Large intestine (tissue), 3 donors: Measurements from ENCODE around the gene DCP1B. TPM values are rescaled to one million over a fixed set of nuclear protein-coding genes. Genes with fewer than 3 reads are reported as not detected.

ENCODE experiments used
- DNase-seq, 2 donors: peaks; one replicate each; pipeline versions ENCODE4 v3.0.0 to v3.0.0-alpha.2; 2013
- H3K27ac ChIP-seq: one replicate; pipeline ENCODE4 v1.5.1; 2013; ENCODE audit warnings: low read length
- H3K27me3 ChIP-seq: 2 replicates; pipeline ENCODE4 v1.6.1; 2013; ENCODE audit warnings: low read length; ENCODE audit not compliant: control insufficient read depth, insufficient read depth
- H3K36me3 ChIP-seq: 2 replicates; pipeline ENCODE4 v1.6.1; 2013; ENCODE audit warnings: low read length; ENCODE audit not compliant: control insufficient read depth, insufficient read depth
- H3K4me1 ChIP-seq: one replicate; pipeline ENCODE4 v1.6.1; 2013; ENCODE audit warnings: low read length; ENCODE audit not compliant: control insufficient read depth, insufficient read depth
- H3K4me3 ChIP-seq: one replicate; pipeline ENCODE4 v1.5.1; 2013; ENCODE audit warnings: low read length
- H3K9me3 ChIP-seq: one replicate; pipeline ENCODE4 v1.6.1; 2013; ENCODE audit warnings: mild to moderate bottlenecking, low read depth, low read length, moderate library complexity; ENCODE audit not compliant: control insufficient read depth
- WGBS: methylation state at CpG from one replicate; pipeline ENCODE4 v1.1.5; 2013; ENCODE audit warnings: low lambda C conversion rate; ENCODE audit not compliant: insufficient coverage; 5-methylcytosine and 5-hydroxymethylcytosine counted together
- polyA plus RNA-seq: library from polyadenylated mRNA; unstranded; fragments of 120-200 nt; gene quantifications from one replicate; pipeline ENCODE4 v1.2.1, GENCODE V29; 2013

Gene DCP1B
- polyA plus RNA-seq, 1 donor: 17.2 TPM

DNA sequence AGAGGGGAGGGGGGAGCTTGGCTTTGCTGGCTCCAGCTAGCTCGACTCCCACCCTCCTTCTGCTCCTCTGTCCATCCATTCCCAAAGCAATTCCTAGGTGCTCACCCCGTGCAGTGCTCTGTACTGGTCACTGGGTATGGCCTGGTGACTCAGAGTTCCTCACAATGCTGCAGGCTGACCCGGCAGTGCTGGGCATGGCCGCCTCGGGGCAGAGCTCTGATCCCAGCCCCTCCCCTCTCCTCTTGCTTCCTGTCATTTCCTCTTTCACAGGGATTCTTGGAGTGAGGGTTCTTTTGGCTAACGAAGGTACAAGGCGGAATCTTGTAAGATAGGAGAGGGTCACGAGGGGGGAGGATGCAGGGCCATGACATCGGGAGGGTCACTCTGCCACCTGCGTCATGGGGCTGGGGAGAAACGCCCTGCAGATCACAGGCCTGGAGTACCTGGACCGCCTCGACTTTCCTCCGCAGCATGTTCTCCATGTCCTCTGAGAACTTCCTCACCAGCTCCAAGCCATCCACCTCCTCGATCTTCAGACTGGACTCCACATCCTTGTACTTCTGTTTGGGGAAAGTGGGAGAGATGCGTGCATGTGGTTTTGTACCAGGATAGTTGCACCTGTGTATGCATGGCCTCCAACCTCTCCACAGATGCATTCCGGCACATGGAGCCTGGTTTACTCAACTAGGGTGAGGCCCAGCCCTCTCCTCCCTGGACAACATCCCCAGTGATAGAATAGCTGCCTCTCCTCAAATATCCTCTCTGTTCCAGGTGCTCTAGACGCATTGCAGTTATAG lies 91.5 kb downstream of the DCP1B start:
- 90% methylated on average over 4 of the region's 18 CpGs for WGBS
- Histone ChIP-seq H3K9me3 (no peaks in the 10 kb centered on the region), H3K4me1 (peaks cover 3% of the 10 kb centered on the region), H3K36me3 (no peaks in the 10 kb centered on the region), H3K27ac (no peak overlapping the region), H3K27me3 (peaks cover 10% of the 10 kb centered on the region), H3K4me3 (no peak overlapping the region)
- DNase-seq: no peak

DNA sequence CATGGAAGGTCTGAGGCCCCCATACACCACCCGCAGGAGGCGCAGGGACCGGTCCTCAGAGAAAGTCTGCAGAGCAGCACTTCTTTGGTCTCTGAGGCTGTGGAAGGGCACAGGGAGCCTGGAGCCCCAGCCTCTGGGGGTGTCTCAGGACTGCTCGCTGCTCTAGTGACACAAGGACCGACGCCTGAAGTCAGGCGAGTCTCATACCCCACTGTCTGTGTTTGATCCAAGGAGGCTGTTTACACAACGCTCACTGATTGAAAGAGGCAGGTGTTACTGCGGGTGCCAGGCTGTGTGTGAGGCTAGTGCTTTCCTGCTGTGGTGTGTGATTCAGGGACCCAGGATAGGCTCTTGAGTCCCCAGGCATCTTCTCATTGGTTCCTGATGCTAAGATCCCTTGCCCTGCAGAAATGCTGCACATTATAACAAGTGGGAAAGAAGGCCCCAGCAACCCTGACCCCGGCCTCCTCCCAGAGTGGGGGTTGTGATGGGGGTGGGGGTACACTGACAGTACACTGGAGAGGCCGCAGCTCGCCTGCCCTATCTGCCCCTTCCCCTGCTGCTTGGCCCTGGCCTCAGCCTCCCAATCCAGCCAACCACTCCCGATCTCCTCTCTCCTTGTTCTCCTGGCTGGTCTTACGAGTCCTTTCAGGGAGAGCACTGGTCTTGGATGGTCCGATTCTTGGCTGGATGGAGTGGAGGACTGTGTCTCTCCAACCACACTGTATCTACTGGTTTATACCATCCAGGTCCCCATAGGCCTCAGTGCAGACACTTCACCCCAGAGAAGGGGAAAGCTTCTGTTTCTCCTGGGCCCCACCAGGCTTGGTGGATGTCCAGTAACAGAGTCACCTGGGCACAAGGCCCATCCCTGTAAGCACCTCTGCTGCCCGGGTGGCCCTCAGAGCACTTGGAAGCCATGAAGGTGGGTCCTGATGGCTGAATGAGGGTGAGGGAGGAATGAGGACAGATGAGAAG lies 92.4 kb downstream of the DCP1B start:
- no peak for DNase-seq
- WGBS: 50% methylated on average over 2 of the region's 16 CpGs
- Histone ChIP-seq H3K9me3 (peaks cover 3% of the 10 kb centered on the region), H3K4me1 (no peaks in the 10 kb centered on the region), H3K27ac (no peak overlapping the region), H3K4me3 (no peak overlapping the region), H3K27me3 (peaks cover 13% of the 10 kb centered on the region), H3K36me3 (no peaks in the 10 kb centered on the region)

DNA sequence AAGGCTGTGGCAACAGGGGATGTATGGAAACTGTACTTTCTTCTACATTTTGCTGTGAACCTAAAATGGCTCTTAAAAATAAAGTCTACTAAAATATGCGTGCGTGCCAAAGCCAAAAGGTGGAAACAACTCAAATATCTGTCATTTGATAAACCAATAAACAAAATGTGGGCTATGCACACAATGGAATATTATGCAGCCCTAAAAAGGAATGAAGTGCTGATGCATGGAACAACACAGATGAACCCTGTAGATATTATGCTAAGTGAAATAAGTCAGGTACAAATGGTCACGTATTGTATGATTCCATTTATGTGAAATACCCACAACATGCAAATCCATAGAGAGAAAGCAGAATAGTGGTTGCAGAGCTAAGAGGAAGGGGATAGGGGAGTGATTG lies 93.8 kb downstream of the DCP1B start:
- Histone ChIP-seq H3K36me3 (no peaks in the 10 kb centered on the region), H3K27ac (no peak overlapping the region), H3K4me1 (no peaks in the 10 kb centered on the region), H3K4me3 (no peak overlapping the region), H3K27me3 (peaks cover 13% of the 10 kb centered on the region), H3K9me3 (peaks cover 3% of the 10 kb centered on the region)
- WGBS: no CpG with 5 or more reads among the region's 3 CpGs
- no peak for DNase-seq

DNA sequence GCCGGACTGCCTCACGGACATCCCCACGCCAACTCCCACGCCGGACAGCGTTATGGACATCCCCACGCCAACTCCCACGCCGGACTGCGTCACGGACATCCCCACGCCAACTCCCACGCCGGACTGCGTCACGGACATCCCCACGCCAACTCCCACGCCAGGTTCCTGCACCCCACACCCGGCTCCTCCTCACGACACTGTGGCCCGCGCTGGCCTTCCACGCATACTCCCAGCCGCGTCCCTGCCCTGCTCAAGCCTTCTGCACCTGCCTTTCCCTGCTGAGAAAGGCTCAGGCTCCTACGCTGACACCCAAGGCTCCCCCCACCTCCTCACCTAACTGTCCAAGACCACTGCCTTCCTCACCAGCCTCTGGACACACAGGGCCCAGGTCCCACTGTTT lies 95.5 kb downstream of the DCP1B start:
- 100% methylated on average over 2 of the region's 26 CpGs for whole genome bisulfite sequencing
- no peak for DNase-seq
- peaks cover 3% of the 10 kb centered on the region for H3K9me3 ChIP-seq
- no peaks in the 10 kb centered on the region for H3K36me3 ChIP-seq
- H3K4me3 ChIP-seq: no peak overlapping the region
- no peak overlapping the region for H3K27ac ChIP-seq
- H3K4me1 ChIP-seq: no peaks in the 10 kb centered on the region
- peaks cover 13% of the 10 kb centered on the region for H3K27me3 ChIP-seq

DNA sequence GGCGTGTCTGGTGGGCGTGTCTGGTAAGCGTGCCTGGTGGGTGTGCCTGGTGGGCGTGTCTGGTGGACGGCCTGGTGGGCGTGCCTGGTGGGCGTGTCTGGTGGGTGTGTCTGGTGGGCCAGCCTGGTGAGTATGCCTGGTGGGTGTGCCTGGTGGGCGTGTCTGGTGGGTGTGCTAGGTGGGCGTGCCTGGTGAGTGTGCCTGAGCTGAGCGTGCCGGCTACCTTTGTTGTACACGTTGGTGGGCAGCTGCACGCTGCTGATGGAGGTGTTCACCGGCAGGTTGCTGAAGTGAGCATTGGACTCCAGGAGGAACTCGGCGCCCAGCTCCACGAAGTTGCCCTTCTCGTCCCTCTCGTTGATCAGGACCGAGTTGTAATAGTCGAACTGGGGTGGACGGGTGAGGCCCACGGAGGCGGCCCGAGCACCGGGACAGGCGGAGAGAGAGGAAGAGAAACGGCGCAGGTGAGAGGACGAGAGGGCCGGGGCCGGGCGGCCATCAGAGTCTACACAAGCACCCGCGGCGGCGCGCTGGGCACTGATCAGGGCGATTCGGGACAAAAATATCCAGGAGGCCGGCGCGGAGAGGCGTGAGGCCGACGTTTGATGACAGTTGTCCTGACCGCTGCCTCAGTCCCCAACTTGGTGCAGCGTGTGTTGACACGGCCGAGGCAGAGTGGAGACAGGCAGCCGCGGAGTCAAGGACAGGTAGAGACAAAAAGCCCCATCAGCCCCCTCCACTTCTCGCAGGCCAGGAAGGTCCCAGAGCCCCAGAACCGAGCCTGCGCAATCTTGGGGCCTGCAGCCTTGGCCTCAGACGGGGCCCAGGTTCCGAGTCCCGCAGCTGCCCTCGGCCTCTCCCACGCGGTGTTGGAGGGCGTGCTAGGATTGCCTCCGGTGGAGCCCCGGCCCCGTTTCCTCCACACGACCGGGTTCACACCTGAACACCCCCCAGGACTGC lies 96.3 kb downstream of the DCP1B start:
- peak in 1 of 2 donors; percentile 22 for DNase-seq
- Histone ChIP-seq H3K27me3 (peaks cover 11% of the 10 kb centered on the region), H3K27ac (no peak overlapping the region), H3K4me1 (no peaks in the 10 kb centered on the region), H3K36me3 (no peaks in the 10 kb centered on the region), H3K9me3 (peaks cover 3% of the 10 kb centered on the region), H3K4me3 (no peak overlapping the region)
- WGBS: no CpG with 5 or more reads among the region's 67 CpGs

DNA sequence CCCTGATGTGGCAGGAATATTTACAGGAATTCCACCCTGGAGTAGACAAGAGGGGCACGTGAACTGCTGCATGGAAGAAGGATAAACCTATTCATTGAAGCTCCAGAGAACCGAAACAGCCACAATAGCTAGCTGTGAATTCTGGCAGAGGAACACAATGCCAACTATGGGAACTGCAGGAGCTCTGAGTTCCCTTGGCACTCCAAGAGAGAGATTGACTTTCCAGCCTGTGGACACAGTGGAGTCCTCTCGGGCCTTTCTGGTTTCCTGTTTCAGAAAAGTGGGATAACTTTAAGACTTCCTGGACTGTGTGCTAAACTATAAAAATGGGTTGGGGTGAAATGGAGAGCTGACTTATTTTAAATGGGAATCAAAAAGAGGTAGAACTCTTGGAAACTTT lies 97.7 kb downstream of the DCP1B start:
- Histone ChIP-seq H3K36me3 (no peaks in the 10 kb centered on the region), H3K9me3 (peaks cover 3% of the 10 kb centered on the region), H3K27ac (no peak overlapping the region), H3K4me3 (no peak overlapping the region), H3K27me3 (peaks cover 11% of the 10 kb centered on the region), H3K4me1 (no peaks in the 10 kb centered on the region)
- DNase-seq: no peak
- no CpG with 5 or more reads among the region's 3 CpGs for WGBS

DNA sequence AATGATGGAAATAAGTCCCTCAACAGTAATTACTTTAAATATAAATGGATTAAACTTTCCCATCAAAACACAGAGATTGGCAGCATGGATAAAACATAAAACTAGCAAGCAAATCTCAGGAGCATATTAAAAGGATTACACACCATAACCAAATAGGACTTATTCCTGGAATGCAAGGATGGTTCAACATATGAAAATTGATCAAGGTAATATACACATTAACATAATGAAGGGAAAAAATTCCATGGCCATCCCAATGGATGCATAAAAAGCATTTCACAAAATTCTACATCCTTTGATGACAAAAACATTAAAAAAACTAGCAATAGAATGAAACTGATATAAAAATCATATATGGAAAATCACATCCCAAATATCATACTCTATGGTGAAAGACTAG lies 99.4 kb downstream of the DCP1B start:
- H3K4me3 ChIP-seq: no peak overlapping the region
- H3K4me1 ChIP-seq: no peaks in the 10 kb centered on the region
- H3K27me3 ChIP-seq: peaks cover 11% of the 10 kb centered on the region
- DNase-seq: no peak
- peaks cover 3% of the 10 kb centered on the region for H3K9me3 ChIP-seq
- no peaks in the 10 kb centered on the region for H3K36me3 ChIP-seq
- H3K27ac ChIP-seq: no peak overlapping the region

DNA sequence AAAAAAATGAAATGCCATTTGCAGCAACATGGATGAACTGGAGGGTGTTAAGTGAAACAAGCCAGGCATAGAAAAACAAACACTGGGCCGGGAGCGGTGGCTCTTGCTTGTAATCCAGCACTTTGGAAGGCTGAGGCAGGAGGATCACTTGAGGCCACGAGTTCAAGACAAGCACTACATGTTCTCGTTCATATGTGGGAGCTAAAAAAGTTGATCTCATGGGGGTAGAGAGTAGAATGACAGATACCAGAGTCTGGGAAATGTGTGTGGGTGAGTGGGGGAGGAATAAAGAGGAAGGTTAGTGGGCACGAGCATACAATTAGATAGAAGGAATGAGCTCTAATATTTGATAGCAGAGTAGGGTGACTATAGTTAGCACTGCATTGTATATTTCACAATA lies 107.3 kb downstream of the DCP1B start:
- H3K27me3 ChIP-seq: peaks cover 4% of the 10 kb centered on the region
- H3K4me1 ChIP-seq: no peaks in the 10 kb centered on the region
- no peaks in the 10 kb centered on the region for H3K36me3 ChIP-seq
- no peak overlapping the region for H3K4me3 ChIP-seq
- DNase-seq: no peak
- H3K27ac ChIP-seq: no peak overlapping the region
- no peaks in the 10 kb centered on the region for H3K9me3 ChIP-seq
- WGBS: no CpG with 5 or more reads among the region's 5 CpGs
